Transverse colon (tissue), 3 donors: ENCODE measurements around the gene SMIM20.

Source experiments
- POLR2A ChIP-seq: fragments of 450-650 bp; IDR thresholded peaks from one replicate; pipeline ENCODE4 v1.6.1; 2016; ENCODE audit warnings: antibody characterized with exemption, mild to moderate bottlenecking, moderate library complexity
- TF ChIP-seq, protein P1 (sequence below), 5 experiments: fragments of 200-600 bp in 3 of 5; fragments of 450-650 bp in 2 of 5; sonication (generic) in 3 of 5; IDR thresholded peaks; 1 replicate in 2 of 5; 2 replicates in 3 of 5; pipeline ENCODE4 v1.5.1; 2016 to 2017; ENCODE audit warnings: antibody characterized with exemption in 5 of 5, inconsistent platforms in 3 of 5, mild to moderate bottlenecking in 2 of 5, moderate library complexity in 1 of 5

DNA sequence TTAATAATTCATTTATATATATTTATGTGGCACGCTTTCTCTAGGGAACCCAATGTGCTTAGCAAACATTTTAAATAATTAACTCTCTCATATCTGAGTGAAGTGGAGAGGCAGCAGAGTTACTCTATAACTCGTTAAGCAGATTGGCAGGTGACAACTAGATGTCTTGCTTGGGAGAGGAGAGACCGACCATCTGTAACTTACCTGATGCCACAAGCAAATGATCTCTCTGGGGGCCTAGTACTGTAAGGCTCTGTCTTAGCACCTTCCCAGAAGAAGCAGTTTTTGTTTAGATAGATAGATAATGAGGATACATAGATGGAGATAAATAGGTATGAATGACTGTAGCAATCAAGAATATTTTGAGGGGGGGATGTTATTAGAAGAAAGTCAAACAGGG, 39.4 kb upstream of the SMIM20 start:
- TF ChIP-seq, protein P1, sequence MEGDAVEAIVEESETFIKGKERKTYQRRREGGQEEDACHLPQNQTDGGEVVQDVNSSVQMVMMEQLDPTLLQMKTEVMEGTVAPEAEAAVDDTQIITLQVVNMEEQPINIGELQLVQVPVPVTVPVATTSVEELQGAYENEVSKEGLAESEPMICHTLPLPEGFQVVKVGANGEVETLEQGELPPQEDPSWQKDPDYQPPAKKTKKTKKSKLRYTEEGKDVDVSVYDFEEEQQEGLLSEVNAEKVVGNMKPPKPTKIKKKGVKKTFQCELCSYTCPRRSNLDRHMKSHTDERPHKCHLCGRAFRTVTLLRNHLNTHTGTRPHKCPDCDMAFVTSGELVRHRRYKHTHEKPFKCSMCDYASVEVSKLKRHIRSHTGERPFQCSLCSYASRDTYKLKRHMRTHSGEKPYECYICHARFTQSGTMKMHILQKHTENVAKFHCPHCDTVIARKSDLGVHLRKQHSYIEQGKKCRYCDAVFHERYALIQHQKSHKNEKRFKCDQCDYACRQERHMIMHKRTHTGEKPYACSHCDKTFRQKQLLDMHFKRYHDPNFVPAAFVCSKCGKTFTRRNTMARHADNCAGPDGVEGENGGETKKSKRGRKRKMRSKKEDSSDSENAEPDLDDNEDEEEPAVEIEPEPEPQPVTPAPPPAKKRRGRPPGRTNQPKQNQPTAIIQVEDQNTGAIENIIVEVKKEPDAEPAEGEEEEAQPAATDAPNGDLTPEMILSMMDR (IDR thresholded peaks at IDR 0.05) = no peak
- no peak for TF ChIP-seq POLR2A
